Ishikawa (cell line): Measurements from ENCODE around the gene DNAJB7.

Experiments used
- CEBPB ChIP-seq: IDR thresholded peaks from 2 replicates; pipeline ENCODE4 v1.6.1; 2012
- CREB1 ChIP-seq: IDR thresholded peaks from 2 replicates; pipeline ENCODE4 v1.6.1; 2012; ENCODE audit warnings: low read depth
- EGR1 ChIP-seq: IDR thresholded peaks from 2 replicates; pipeline ENCODE4 v1.6.1; 2012
- EP300 ChIP-seq: IDR thresholded peaks from 2 replicates; pipeline ENCODE4 v1.6.1; 2012; ENCODE audit warnings: borderline replicate concordance
- FOXM1 ChIP-seq: IDR thresholded peaks from 2 replicates; pipeline ENCODE4 v1.6.1; 2012; ENCODE audit warnings: low read depth, borderline replicate concordance
- NFIC ChIP-seq: IDR thresholded peaks from 2 replicates; pipeline ENCODE4 v1.6.1; 2012
- RAD21 ChIP-seq: IDR thresholded peaks from 2 replicates; pipeline ENCODE4 v1.6.1; 2012; ENCODE audit warnings: low read depth
- TAF1 ChIP-seq: IDR thresholded peaks from 2 replicates; pipeline ENCODE4 v1.6.1; 2012; ENCODE audit warnings: low read depth, mild to moderate bottlenecking
- YY1 ChIP-seq: IDR thresholded peaks from 2 replicates; pipeline ENCODE4 v1.6.1; 2012; ENCODE audit warnings: low read depth
- TF ChIP-seq, protein P1 (sequence below): IDR thresholded peaks from 2 replicates; pipeline ENCODE4 v1.6.1; 2012; ENCODE audit warnings: low read depth, mild to moderate bottlenecking
- TF ChIP-seq, protein P2 (sequence below): IDR thresholded peaks from 2 replicates; pipeline ENCODE4 v1.6.1; 2012

DNA sequence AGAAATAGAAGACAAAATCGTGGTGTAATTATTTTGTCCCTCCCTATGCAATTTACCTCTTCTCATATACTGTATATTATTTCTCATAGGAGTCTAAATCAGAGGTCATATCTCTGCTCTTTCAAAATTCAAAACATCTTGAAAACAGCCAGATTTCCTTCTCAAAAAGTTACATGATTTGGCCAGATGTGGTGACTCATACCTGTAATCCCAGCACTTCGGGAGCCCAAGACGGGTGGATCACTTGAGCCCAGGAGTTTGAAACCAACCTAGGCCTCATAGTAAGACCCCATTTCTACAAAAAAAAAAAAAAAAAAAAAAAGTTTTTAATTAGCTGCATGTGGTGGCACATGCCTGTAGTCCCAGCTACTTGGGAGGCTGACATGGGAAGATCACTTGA is 29.0 kb upstream of the DNAJB7 start:
- TF ChIP-seq, protein P1, sequence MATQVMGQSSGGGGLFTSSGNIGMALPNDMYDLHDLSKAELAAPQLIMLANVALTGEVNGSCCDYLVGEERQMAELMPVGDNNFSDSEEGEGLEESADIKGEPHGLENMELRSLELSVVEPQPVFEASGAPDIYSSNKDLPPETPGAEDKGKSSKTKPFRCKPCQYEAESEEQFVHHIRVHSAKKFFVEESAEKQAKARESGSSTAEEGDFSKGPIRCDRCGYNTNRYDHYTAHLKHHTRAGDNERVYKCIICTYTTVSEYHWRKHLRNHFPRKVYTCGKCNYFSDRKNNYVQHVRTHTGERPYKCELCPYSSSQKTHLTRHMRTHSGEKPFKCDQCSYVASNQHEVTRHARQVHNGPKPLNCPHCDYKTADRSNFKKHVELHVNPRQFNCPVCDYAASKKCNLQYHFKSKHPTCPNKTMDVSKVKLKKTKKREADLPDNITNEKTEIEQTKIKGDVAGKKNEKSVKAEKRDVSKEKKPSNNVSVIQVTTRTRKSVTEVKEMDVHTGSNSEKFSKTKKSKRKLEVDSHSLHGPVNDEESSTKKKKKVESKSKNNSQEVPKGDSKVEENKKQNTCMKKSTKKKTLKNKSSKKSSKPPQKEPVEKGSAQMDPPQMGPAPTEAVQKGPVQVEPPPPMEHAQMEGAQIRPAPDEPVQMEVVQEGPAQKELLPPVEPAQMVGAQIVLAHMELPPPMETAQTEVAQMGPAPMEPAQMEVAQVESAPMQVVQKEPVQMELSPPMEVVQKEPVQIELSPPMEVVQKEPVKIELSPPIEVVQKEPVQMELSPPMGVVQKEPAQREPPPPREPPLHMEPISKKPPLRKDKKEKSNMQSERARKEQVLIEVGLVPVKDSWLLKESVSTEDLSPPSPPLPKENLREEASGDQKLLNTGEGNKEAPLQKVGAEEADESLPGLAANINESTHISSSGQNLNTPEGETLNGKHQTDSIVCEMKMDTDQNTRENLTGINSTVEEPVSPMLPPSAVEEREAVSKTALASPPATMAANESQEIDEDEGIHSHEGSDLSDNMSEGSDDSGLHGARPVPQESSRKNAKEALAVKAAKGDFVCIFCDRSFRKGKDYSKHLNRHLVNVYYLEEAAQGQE = no peak
- TF ChIP-seq RAD21 (no peak), NFIC (no peak), EP300 (no peak), EGR1 (no peak), CREB1 (no peak), CEBPB (no peak), TAF1 (no peak), YY1 (no peak), FOXM1 (no peak)
- TF ChIP-seq, protein P2, sequence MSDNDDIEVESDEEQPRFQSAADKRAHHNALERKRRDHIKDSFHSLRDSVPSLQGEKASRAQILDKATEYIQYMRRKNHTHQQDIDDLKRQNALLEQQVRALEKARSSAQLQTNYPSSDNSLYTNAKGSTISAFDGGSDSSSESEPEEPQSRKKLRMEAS = no peak
